HL-60/S4 (cell line): ENCODE measurements around the gene ICAM2.

Experiments
- in situ Hi-C: fragments of 300-500 bp; cut with MboI; formaldehyde crosslinking; loops from 2 replicates; pipeline ENCODE4 v1.14.3; 2022; ENCODE audit warnings: low sequenced_read_pairs

The ICAM2 gene

DNA sequence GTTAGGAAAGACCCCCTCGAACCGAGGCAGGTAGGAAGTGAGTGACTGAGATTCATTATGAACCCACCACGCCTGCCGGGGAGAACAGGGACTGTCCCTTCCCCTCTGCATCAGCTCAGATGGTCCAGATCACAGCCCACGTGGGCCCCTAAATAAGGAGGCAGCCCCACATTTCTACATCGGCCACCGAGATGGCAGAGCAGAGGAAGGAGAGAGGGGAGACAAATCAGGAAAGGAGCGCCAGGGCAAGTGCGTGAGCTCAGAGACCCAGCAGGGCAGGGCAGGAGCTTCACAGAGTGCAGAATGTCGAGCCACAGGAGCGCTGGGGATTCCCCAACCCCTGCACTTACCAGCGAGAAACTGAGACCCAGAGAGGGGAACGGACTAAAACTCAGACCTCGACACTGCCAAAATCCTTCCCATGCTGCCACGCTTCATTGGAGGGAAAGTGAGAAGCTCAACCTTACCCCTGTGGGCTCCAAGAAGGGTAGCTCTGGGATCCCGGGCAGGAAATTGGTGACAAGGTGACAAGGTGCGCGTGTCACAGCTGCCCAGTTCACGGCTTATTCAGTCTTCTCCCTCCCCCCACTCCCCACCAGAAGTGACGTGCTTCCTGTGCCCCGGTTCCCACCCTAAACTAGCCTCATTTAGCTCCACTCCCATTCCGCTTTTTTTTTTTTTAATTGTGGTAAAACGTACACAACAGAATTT is at the start of gene ICAM2:
ICAM2 (minus strand) TSS at position 578 of the 711 bp plus-strand sequence. CDS start 13,942 bp downstream, outside the sequence.
- in situ Hi-C loops, result loop anchor here (10.0 kb wide), 1 partner anchor 105 kb away; the partner anchor contains the start of genes CSHL1 and GH1

GRCh38 chr17:64070213-64070612 is 49.8 kb upstream of the ICAM2 start:
- in situ Hi-C loops, result loop anchor here (5.0 kb wide), 1 partner anchor 47 kb away; no protein-coding TSS in a partner anchor

DNA sequence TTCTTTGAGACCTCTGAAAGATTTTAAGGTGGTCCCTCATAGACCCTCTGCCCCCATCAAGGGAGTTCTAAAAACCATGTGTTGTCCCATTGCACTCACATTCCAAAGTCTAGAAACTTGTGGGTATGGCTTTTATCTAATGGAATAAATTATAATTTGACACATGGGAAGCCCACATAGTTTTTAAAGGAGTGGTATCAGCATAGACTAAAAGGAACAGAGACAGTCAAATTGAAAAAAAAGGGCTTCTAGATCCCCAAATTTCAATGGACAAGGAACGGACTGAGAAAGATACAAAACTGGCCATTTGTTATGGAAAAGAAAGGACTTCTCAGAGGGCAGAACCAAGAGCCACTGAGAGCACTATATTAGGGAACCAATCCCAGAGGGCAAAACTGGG is 48.7 kb upstream of the ICAM2 start:
- in situ Hi-C loops, result no loop called here

DNA sequence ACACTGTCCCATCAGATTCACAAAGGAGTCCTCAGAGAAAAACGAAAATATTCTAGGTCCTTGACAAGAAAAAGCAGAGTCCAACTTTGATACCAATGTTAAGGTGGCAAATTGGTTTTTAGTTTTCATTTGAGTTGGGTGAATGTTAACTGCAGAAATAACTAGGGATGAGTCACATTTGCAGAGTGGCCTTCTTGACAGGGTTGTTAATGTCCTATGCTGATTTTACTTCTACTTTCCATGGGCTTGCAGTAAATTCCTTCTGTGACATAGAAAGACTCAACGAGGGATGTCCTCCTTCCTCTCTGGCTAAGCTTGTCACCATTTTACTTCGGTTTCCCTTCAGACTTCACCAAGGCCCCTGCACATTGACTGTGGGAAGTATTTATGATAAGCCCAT is 47.2 kb upstream of the ICAM2 start:
- in situ Hi-C loops, result no loop called here

GRCh38 chr17:64066716-64067115 is 46.3 kb upstream of the ICAM2 start:
- in situ Hi-C loops, result no loop called here

GRCh38 chr17:64065161-64065560 is 44.7 kb upstream of the ICAM2 start:
- in situ Hi-C loops, result no loop called here

DNA sequence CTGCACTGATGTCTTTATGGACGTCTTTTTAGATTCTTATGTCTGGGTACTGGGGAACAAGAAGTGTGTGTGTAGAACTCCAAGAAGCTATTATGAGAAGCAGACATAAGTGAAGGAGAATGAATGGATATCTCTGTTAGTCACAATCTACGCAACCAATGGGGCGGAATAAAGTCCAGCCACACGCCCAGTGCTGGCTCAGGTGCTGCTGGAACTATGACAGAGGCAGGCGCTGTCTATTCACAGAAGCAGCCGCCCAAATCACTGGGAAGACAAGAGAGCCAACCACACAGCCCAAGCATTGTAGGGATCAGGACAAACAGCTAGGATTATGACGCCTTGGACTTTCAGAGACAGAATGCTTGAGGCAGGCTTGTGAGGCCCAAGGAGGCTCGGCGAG is 43.9 kb upstream of the ICAM2 start:
- in situ Hi-C loops, result no loop called here

GRCh38 chr17:64063766-64064224 is 43.4 kb upstream of the ICAM2 start:
- in situ Hi-C loops, result no loop called here

- in situ Hi-C loops, result no loop called here
Observed at GRCh38 chr17:64063088-64063487, 42.7 kb upstream of the ICAM2 start.

DNA sequence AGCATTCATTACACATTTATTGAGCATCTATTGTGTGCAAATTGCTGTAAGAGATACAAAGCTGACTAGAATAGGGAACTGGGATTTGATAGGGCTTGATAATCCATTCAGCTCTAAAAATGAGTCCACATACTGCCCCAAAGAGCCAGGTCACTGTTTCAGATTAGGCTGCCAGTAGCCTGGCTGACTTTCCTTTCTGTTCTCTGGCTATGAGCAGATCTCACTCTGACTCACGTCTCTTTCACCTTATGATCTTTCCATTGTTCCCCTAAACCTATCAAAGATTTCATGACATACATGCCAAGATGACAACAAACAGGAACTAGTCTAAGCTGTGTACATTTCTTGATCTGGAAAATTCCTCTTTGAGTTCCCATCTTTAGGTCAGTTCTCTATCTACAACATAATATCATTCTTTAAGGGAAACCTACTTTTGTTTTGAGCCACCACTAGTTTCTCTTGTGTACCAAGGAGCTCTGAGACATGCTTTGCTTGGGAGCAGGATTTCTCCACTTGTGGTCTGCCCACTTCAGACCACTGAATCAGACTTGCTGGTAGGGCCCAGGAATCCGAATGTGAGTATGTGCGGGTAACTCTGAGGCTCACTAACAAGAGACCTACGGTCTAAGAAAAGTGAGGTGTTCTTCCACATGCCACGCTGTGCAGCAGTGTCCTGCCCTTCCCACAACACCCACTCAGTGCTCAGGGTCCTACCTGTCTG is 40.9 kb upstream of the ICAM2 start:
- in situ Hi-C loops, result no loop called here

DNA sequence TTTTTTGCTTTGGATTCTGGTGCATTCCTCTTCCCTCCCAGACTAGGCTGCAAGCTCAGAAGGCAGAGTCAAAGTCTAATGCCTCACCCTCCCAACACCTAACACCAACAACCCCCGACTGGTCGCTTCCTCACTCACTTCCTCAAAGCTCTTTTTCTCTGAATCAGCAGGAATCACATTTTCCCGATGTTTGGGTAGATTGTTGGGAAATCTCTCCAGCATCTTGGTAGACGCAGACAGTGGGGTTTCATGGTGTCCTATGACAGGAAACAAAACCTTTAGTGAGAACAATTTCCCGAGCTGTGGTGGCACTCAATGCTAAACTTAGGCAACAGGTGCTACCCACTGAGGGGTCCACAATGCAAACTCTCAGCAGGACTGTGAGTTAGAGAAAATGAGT is 39.9 kb upstream of the ICAM2 start:
- in situ Hi-C loops, result no loop called here

GRCh38 chr17:64059756-64060155 is 39.3 kb upstream of the ICAM2 start:
- in situ Hi-C loops, result no loop called here

DNA sequence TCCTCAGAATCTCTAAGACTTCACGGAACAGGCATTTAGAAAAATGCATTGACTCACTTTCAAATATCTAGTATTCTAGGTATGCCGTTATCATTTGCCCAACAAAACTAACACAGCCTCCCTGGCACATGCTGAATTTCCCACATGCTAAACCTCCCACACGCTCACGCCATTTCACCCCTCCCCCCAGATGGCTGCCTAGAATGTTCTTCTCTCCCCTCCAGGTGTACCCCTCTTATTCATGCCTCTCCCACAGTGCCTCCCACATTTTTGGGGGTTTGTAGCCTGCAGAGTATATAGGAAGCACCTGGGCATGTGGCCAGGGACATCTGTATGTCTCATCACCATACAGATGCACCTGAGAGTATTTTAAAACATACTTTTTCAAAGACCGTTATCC is 38.2 kb upstream of the ICAM2 start:
- in situ Hi-C loops, result no loop called here

DNA sequence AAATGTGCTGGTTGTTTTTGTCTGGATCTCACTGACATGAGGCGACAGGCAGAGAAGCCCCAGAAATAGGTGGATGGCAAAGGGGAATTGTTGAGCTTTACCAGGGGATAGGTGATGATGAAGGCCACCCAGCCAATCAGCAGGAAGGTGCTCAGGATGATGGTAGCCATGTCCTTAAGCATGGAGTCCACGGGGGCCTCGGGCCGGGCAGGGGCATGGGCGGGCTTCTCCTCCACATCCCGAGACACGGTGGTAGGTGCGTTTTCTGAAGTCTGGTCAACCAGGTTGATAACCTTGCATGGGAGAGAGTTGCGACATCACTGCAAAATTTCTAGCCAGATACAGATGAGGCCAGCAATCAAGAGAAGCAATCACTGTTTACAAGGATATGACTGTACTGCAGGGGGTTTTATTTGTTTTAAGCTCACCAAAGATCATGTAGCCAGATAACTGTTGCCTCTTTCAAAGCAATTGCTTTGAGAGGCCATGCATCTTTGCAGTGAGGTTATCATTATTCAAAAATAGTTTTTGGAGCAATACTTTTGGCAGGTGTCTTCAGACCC is 37.3 kb upstream of the ICAM2 start:
- in situ Hi-C loops, result no loop called here

GRCh38 chr17:64056269-64057005 is 36.0 kb upstream of the ICAM2 start:
- in situ Hi-C loops, result no loop called here

DNA sequence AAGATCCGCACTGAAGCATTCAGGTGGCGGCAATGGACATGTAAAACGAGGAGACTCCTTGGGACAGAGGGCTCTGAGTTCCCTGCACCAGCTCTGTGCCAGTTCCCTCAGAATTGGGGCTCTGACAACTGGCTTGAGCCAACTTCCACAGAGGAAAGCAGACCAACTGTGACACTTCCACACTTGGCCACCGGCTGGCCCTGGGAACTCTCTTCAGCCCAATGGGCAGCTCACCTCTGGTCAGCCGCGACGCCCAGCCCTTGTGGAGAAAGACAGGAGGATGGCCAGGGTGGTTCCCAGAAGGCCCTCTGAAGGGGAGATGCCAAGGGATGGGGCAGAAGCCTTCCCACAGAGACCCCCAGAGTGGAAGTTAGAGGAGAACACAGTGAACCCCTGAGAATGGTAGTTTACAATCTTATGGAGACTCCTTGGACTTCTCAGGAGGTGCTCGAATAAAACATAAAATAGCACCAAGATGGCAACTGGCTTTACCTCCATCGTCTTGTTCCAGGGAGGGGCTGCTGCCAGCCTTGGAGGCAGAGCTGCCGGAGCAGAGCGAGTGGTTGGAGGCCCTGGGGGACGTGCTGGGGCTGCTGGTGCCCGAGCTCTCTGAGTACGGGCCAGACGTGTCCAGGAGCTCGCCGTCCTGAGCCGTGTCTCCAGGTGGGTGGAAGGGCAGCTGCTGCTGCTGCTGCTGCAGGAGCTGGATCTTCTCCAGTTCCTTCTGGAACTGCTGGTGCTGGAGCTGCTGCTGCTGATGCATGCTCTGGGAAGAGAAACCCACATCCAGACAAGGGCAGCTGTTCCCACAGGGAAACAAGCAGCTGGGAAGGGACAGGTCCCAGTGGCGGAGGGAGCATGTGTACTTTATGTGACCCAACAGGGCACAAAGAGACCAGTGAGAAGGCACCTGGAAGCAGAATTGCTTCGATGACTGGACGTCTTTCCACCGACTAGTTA is 35.0 kb upstream of the ICAM2 start:
- in situ Hi-C loops, result no loop called here

GRCh38 chr17:64054304-64054703 is 33.9 kb upstream of the ICAM2 start:
- in situ Hi-C loops, result no loop called here

DNA sequence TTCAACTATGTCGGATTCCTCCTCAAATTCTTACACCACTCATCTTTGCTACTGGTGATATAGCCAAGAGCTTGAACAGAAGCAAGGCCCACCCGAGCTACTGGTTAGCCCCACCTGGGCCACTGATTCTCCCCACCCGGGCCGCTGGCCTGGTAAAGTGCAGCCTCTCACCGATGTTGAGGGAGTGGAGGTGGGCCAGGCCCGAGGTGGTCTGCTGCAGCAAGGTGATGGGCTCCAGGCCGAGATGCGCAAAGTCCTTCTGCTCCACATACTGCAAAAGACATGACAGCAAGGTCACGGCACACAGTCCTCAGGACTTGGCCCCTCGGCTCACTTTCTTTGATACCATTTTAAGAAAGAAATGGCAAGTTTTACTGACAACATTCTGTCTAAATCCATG is 32.7 kb upstream of the ICAM2 start:
- in situ Hi-C loops, result no loop called here

GRCh38 chr17:64051153-64051552 is 30.7 kb upstream of the ICAM2 start:
- in situ Hi-C loops, result no loop called here

DNA sequence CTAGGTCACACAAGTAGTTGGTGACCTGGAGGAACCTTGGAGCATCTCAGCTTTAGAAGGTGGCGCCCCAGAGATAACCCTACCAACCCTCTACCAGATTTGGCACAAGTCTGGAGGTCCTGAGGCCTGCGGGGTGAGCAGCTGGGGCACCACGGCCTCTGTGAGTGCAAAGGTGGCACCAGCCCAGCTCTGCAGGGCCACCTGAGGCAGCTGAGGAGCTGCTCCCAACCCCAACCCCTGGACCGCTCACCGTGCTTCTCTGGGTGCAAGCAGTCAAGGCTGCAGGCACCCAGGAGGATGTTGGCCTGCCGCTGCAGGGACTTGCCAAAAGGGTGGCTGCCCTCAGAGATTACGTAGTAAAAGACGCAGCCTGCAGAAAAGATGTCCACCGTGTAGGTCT is 28.4 kb upstream of the ICAM2 start:
- in situ Hi-C loops, result loop anchor here (25.0 kb wide), 1 partner anchor 238 kb away; no protein-coding TSS in a partner anchor
